Measurements from ENCODE around the gene MOV10L1.

DNA sequence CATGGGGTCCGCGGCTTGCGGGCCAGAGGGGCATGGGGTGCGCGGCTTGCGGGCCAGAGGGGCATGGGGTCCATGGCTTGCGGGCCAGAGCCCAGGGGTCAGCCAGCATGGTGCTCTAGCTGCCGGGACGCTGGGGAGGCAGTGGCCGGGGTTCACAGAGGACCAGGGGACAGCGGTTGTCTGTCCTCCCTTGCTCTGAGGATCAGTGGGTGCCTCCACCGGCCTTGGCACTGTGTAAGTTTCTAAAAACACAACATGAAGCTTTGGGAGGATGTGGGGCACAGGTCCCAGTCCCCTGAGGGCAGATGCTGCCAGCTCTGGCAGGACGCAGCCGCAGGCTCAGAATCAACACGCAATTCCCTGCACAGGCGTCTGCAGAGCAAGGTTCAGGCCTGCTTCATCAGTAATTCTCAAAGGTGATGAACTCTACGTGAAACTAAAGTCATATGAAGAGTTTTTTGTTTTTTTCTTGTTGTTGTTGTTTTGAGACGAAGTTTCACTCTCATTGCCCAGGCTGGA, 7.5 kb upstream of the MOV10L1 start:
- TF ChIP-seq, protein P1, sequence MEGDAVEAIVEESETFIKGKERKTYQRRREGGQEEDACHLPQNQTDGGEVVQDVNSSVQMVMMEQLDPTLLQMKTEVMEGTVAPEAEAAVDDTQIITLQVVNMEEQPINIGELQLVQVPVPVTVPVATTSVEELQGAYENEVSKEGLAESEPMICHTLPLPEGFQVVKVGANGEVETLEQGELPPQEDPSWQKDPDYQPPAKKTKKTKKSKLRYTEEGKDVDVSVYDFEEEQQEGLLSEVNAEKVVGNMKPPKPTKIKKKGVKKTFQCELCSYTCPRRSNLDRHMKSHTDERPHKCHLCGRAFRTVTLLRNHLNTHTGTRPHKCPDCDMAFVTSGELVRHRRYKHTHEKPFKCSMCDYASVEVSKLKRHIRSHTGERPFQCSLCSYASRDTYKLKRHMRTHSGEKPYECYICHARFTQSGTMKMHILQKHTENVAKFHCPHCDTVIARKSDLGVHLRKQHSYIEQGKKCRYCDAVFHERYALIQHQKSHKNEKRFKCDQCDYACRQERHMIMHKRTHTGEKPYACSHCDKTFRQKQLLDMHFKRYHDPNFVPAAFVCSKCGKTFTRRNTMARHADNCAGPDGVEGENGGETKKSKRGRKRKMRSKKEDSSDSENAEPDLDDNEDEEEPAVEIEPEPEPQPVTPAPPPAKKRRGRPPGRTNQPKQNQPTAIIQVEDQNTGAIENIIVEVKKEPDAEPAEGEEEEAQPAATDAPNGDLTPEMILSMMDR (IDR thresholded peaks at IDR 0.05 in 8 of 11, conservative IDR thresholded peaks at IDR 0.05 in 3 of 11): no peak
- TF ChIP-seq POLR2A (IDR thresholded peaks at IDR 0.05): no peak

Measured in spleen (tissue), 7 donors.